HPDE6-E6E7 (cell line): ENCODE data around the gene SCAANT1.

Experiments
- DNase-seq: peaks from one replicate; pipeline ENCODE4 v3.0.0; 2011; ENCODE audit warnings: missing footprints; ENCODE audit errors: extremely low spot score

SCAANT1 gene

GRCh38 chr3:63905731-63906620 lies 6.2 kb downstream of the SCAANT1 start:
- no peak for DNase-seq

DNA sequence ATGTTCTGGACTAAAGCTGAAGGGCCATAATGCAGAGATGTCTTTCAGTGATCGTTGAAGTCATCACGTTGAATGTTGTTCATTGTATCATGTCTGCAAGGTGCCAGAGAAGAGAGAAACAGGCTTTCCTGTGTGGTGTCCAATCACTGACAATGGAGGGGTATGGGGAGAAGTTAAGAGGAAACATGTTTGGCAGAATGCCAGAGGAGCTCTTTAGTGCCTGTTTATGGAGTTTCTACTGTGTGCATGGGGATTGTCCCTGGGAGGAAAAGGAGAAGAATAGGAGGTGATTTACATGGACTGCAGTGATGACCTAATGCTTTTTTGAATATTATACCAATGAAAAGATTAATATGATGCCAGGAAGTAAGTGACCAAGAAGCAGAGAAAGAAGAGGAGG lies 11.7 kb downstream of the SCAANT1 start:
- no peak for DNase-seq

DNA sequence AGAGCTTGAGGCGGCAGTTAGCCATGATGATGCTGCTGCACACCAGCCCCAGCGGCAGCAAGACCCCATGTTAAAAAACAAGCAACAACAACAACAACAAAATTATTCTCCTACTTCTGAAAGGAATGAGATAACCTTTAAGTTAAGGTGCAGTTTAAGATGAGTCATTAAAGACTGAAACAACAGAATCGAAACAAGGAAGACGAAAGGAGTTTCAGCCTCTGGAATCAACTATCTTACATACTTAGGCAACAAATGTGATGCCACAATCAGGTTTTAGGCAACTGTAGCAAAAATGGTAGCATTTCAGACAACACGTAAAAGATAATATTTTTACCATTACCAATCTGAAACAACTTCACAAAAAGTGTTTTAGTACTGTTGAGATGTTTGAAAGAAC lies 12.2 kb downstream of the SCAANT1 start:
- DNase-seq: no peak

- no peak for DNase-seq
Measured at GRCh38 chr3:63896332-63897030, 15.7 kb downstream of the SCAANT1 start.

DNA sequence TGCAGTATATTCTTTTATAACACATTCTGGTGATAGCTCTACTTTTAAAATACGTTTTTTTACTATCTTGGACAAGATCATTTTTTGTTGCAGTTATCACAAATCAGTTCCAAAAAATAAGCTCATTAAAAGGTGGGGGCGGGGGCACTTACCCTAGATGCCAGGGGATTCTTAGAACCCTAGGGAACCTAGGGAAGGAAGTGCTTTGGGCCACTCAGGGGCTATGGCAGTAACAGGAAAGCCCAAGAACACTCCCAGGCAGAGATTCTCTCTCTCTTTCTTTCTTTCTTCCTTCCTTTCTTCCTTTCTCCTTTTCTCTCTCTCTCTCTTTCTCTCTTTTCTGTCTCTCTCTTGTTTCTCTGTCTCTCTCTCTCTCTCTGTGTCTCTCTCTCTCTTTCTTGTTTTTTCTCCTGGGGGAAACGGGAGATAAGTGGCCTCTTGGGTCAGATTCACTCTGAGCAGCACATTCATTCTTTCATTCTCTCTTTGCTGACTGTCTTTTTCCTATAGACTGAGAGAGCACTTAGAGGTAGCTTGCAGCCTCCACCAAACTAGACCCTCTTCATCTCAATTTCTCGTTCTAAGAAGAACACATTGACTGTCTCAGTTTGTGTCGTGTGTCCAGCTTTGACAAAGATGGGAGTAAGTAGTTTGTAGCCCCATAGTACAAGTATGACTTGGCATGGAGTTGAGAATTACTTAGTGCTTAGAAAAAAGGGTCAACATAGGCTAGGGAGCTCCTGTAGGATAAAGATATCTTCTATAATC lies 16.6 kb downstream of the SCAANT1 start:
- DNase-seq: no peak

- DNase-seq: no peak
Measured at GRCh38 chr3:63892773-63893352, 19.3 kb downstream of the SCAANT1 start.

GRCh38 chr3:63891518-63891917 lies 20.7 kb downstream of the SCAANT1 start:
- no peak for DNase-seq

- no peak for DNase-seq
Measured at GRCh38 chr3:63886858-63887257, 25.3 kb downstream of the SCAANT1 start.

DNA sequence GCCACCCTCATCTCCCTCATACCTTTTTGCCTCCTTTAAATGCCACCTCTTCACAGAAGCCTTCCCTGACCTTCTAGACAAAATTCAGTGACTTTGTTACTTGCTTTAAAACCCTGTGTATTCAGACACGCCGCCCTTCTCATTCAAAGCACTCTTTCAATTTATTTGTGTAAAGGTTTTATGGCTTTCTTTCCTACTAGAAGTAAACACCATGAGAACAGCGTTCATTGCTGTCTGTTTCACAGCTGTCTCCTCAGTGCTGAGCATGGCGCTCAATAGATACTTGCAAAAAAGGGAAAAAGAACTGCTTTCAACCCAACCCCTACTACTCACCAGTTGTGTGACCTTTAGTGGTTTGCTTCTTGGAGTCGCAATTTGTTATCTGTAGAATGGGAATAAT lies 31.5 kb downstream of the SCAANT1 start:
- no peak for DNase-seq

DNA sequence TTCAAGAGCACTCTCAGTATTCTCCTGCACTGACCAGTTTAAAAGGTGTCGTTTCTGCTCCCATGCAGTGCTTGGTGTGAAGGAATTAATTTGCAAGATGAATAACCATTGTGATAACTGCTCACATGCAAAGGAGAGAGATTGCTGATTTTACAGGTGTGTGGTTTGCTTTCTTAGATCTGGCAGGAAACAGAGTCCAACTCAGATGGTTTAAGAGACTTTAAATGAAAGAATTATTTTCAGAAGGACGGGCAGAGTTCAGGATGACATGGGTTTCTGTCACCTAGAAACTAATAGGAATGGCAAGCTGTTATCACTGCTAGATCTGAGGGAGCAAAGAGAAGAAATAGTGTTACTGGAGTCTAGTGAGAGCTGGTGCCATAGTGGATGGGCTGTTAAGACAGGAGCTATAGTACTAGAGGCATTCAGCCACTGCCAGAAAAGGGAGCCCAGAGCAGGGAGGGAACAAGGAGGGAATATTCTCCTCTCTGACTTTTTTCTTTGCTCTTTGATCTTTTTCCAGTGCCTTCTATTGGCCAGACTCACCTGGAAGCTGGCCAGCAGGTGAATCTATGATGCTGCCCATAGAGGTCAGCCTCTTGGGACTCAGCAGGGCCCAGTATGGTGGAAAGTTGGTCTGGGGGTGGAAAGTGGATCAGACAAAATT lies 33.7 kb downstream of the SCAANT1 start:
- DNase-seq: no peak

DNA sequence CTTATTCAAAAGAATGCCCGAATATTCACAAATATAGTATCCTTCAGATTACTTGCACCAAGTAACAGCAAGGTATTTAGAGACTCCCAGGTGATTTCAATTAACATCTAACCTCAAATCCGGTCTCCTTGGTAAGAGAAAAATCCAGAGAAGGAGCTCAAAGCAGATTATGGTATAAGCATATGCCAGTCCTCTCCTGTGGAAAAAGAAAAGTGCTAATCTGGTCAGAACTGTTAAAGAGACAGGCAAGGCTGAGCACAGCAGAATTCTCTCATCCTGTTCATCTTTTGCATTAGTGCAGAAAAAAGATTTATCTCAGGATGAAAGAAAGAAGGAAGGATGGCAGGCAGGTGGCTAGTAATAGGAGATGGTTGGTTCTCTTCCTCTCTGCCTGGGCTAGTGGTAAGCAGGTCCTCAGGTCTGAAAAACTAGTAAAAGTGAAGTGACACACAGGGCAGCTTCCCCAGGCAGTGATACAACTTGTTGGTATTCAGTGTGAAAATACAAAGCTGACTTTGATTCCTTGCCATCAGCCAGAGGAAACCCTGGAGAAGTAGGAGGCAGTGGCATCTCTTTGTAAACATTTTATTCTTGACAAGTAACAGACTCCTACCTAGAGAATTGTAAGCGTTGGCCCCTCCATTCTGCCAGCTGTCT lies 34.3 kb downstream of the SCAANT1 start:
- DNase-seq: no peak

DNA sequence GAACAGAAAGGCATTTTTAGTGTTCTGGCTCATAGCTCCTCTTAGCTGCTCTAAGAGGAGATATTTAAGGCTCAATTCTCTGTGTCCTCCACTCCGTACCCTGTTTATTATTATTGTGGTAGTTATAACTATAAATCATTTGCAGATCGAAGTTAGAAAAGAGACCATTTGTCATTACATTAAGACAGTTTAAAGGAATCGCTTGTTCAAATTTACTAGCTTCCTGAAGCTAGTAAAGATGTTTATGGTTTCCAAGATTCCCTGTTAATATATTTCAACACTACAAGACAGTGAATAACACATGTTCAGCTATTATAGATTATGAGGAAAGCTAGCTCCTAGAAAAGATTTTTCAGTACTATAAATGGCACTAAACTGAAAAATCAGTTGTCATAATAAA lies 35.9 kb downstream of the SCAANT1 start:
- DNase-seq: no peak

DNA sequence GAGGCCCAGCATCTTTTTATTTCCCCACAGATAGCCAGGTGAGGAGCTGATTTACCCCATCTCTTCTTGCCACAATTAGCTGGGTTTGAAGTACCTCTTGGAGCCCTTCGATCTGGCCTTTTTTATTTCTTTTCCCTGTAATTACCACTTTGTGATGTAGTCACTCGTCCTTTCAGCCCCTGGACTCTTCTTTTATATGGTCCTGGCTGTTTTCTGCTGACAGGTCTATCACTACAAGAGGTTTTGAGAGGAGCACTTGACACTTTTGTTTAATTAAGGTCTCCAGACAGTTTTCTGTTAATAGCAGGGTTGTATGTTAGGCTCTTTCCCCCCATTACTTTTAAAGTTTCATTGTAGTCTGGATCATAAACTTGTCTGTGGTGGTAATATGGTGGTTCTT lies 36.7 kb downstream of the SCAANT1 start:
- no peak for DNase-seq

- DNase-seq: no peak
Measured at GRCh38 chr3:63874769-63875168, 37.4 kb downstream of the SCAANT1 start.

DNA sequence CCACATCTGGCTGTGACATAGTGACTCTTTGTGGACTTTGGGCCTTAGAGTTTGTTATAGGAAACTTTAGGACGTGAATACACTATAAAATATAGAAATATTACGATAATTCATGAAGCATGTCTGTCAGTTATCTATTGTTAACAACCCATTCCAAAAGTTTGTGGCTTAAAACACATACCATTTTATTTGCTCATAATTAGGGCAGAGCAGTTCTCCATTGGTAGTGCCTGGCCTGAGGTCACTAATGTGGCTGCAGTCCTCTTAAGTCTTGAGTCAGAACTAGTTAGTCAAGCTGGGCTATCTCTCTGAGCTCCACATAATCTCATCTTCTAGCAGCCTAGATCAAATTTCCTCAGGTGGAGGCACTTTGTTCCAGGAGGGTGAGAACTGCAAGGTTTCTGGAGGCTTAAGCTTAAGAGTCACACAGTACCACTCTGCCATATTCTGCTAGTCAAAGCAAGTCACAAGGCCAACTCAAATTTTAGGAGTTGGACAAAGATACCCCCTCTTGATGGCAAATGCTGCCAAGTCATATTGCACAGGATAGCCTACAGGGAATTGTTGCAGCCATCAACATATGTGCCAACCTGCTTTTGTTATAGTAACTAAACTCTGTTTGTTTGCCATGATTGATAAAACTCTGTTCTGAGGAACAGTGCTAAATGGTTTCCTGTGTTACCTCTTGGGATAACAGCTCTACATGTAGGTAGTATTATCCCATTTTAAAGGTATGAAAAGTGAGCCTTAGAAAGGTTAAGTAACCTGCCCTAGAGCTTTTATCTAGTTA lies 39.9 kb downstream of the SCAANT1 start:
- peak; percentile 43 for DNase-seq

GRCh38 chr3:63870615-63871005 lies 41.6 kb downstream of the SCAANT1 start:
- DNase-seq: no peak

GRCh38 chr3:63869940-63870614 lies 42.1 kb downstream of the SCAANT1 start:
- DNase-seq: no peak

GRCh38 chr3:63867225-63867624 lies 45.0 kb downstream of the SCAANT1 start:
- DNase-seq: no peak

DNA sequence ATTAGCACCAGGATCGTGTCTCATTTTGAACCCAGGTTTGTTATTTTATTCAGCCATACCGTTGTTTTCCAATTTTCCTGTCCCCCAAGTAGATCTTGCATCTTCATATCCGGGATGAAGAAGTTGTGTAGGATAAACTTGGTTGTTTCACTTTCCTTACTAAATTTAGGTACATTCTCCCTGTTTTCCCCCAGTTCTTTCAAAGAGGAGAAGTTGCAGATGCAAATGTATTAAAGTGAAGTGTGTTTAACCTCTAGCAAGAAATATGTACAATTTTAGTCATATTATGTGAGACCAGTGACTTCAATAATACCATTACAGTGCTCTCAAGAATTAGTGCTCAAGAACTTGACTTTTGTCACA lies 47.2 kb downstream of the SCAANT1 start:
- DNase-seq: no peak
